HEK293 (cell line): Measurements from ENCODE around the gene GDPD5.

Source experiments
- CTCF ChIA-PET: fragments of 350-600 bp; formaldehyde crosslinking; extraction: SDS; loops from one replicate; lab custom pipeline; 2021; ENCODE audit warnings: antibody characterized with exemption; lab: Yijun Ruan, JAX
- POLR2A ChIA-PET: fragments of 300-600 bp; formaldehyde crosslinking; extraction: SDS; loops from one replicate; lab custom pipeline; 2020; ENCODE audit warnings: antibody characterized with exemption, inconsistent platforms; lab: Yijun Ruan, JAX
- H3K27ac ChIP-seq: fragments of 200-500 bp; sonication (Bioruptor generic); 2 replicates; pipeline ENCODE4 v1.5.1; 2014; ENCODE audit warnings: low read depth, low read length, control low read depth, inconsistent platforms; ENCODE audit errors: extremely low read depth
- H3K36me3 ChIP-seq, 2 experiments: fragments of 200-500 bp in 1 of 2; sonication (Bioruptor generic) in 1 of 2; 1 replicate in 1 of 2; 2 replicates in 1 of 2; pipeline ENCODE4 v1.5.1; 2014 to 2017; ENCODE audit warnings: inconsistent platforms in 2 of 2, low read length in 2 of 2; ENCODE audit not compliant: control insufficient read depth in 2 of 2, insufficient read depth in 1 of 2
- H3K4me1 ChIP-seq: fragments of 200-500 bp; sonication (Bioruptor generic); 2 replicates; pipeline ENCODE4 v1.5.1; 2014; ENCODE audit warnings: mild to moderate bottlenecking, low read length, inconsistent platforms; ENCODE audit not compliant: control insufficient read depth, insufficient read depth
- H3K4me3 ChIP-seq: 2 replicates; pipeline ENCODE4 v1.5.1; 2011; ENCODE audit warnings: low read depth, mild to moderate bottlenecking, control low read depth, low read length, moderate library complexity
- H3K9me3 ChIP-seq: fragments of 200-500 bp; sonication (Bioruptor generic); 2 replicates; pipeline ENCODE4 v1.5.1; 2014; ENCODE audit warnings: low read depth, low read length, inconsistent platforms; ENCODE audit not compliant: control insufficient read depth, insufficient read depth
- OSR2 ChIP-seq: fragments of 450-650 bp; formaldehyde crosslinking; IDR thresholded peaks from 2 replicates; pipeline ENCODE4 v1.5.1; 2016; ENCODE audit warnings: missing biosample characterization, missing genetic modification characterization
- SCRT2 ChIP-seq: fragments of 450-650 bp; formaldehyde crosslinking; IDR thresholded peaks from 2 replicates; pipeline ENCODE4 v1.5.1; 2016; ENCODE audit warnings: missing biosample characterization, missing genetic modification characterization
- ZFP41 ChIP-seq: fragments of 450-650 bp; formaldehyde crosslinking; IDR thresholded peaks from 2 replicates; pipeline ENCODE4 v1.5.1; 2016; ENCODE audit warnings: missing biosample characterization, missing genetic modification characterization, borderline replicate concordance
- ZNF184 ChIP-seq: fragments of 450-650 bp; IDR thresholded peaks from 2 replicates; pipeline ENCODE4 v1.5.1; 2018; ENCODE audit warnings: missing biosample characterization, mild to moderate bottlenecking, missing genetic modification characterization
- ZNF239 ChIP-seq: fragments of 450-650 bp; formaldehyde crosslinking; IDR thresholded peaks from 2 replicates; pipeline ENCODE4 v1.5.1; 2016; ENCODE audit warnings: missing biosample characterization, missing genetic modification characterization
- ZNF266 ChIP-seq: fragments of 450-650 bp; formaldehyde crosslinking; IDR thresholded peaks from 2 replicates; pipeline ENCODE4 v1.5.1; 2016; ENCODE audit warnings: missing biosample characterization, missing genetic modification characterization, low read depth
- ZNF335 ChIP-seq: fragments of 450-650 bp; formaldehyde crosslinking; conservative IDR thresholded peaks from 2 replicates; pipeline ENCODE4 v1.5.1; 2016; ENCODE audit warnings: missing biosample characterization, missing genetic modification characterization
- ZNF354C ChIP-seq: fragments of 450-650 bp; formaldehyde crosslinking; IDR thresholded peaks from 2 replicates; pipeline ENCODE4 v1.5.1; 2016; ENCODE audit warnings: missing biosample characterization, missing genetic modification characterization, low read depth, borderline replicate concordance
- ZNF366 ChIP-seq: fragments of 450-650 bp; formaldehyde crosslinking; conservative IDR thresholded peaks from 2 replicates; pipeline ENCODE4 v1.5.1; 2016; ENCODE audit warnings: missing biosample characterization, missing genetic modification characterization
- ZNF404 ChIP-seq: fragments of 450-650 bp; formaldehyde crosslinking; IDR thresholded peaks from 2 replicates; pipeline ENCODE4 v1.5.1; 2017; ENCODE audit warnings: missing biosample characterization, missing genetic modification characterization
- ZNF514 ChIP-seq: fragments of 450-650 bp; formaldehyde crosslinking; IDR thresholded peaks from 2 replicates; pipeline ENCODE4 v1.5.1; 2016; ENCODE audit warnings: missing biosample characterization, missing genetic modification characterization
- ZNF561 ChIP-seq: fragments of 450-650 bp; IDR thresholded peaks from 2 replicates; pipeline ENCODE4 v1.5.1; 2018; ENCODE audit warnings: missing biosample characterization, missing genetic modification characterization, borderline replicate concordance
- ZNF571 ChIP-seq: fragments of 450-650 bp; formaldehyde crosslinking; IDR thresholded peaks from 2 replicates; pipeline ENCODE4 v1.5.0; 2017; ENCODE audit warnings: missing biosample characterization, missing genetic modification characterization
- ZNF596 ChIP-seq: fragments of 450-650 bp; IDR thresholded peaks from 2 replicates; pipeline ENCODE4 v1.5.0; 2018; ENCODE audit warnings: missing biosample characterization, mild to moderate bottlenecking, missing genetic modification characterization, moderate library complexity
- ZSCAN30 ChIP-seq: fragments of 450-650 bp; IDR thresholded peaks from 2 replicates; pipeline ENCODE4 v1.5.1; 2018; ENCODE audit warnings: missing biosample characterization, mild to moderate bottlenecking, missing genetic modification characterization, moderate library complexity
- TF ChIP-seq, protein P1 (sequence below): fragments of 450-650 bp; formaldehyde crosslinking; IDR thresholded peaks from 2 replicates; pipeline ENCODE4 v1.5.1; 2016; ENCODE audit warnings: missing biosample characterization, missing genetic modification characterization, low read depth
- TF ChIP-seq, protein P2 (sequence below): fragments of 450-650 bp; formaldehyde crosslinking; IDR thresholded peaks from 2 replicates; pipeline ENCODE4 v1.5.1; 2016; ENCODE audit warnings: missing biosample characterization, missing genetic modification characterization, borderline replicate concordance
- TF ChIP-seq, protein P3 (sequence below): fragments of 450-650 bp; formaldehyde crosslinking; IDR thresholded peaks from 2 replicates; pipeline ENCODE4 v1.5.1; 2016; ENCODE audit warnings: missing biosample characterization, missing genetic modification characterization
- TF ChIP-seq, protein P4 (sequence below): fragments of 450-650 bp; formaldehyde crosslinking; IDR thresholded peaks from 2 replicates; pipeline ENCODE4 v1.5.1; 2016; ENCODE audit warnings: missing biosample characterization, missing genetic modification characterization
- TF ChIP-seq, protein P5 (sequence below): fragments of 450-650 bp; formaldehyde crosslinking; IDR thresholded peaks from 2 replicates; pipeline ENCODE4 v1.5.1; 2016; ENCODE audit warnings: missing biosample characterization, missing genetic modification characterization

GDPD5 gene

DNA sequence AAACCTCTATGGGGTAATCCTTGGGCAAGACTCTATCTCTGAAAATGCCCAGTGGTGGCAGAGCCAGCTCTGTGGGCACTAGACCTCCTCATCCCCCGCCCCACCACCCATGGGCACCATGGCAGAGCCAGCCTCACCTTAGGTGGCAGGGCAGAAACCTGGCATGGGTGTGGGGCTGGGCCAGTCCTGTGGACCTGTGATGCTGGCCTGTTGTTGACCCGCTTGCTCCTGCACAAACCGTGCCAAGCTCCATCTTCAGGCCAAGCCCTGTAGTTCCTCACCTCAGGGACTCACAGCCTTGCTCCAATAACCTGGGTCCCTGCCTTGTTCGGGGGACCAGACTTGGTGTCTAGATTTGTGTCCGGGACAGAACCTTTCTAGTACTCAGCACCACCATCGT is 27.4 kb upstream of the GDPD5 start:
- Histone ChIP-seq H3K4me3 (no peak overlapping the region), H3K4me1 (no peaks in the 10 kb centered on the region; the same call in 1 of the 2 replicates), H3K9me3 (no peaks in the 10 kb centered on the region)
- TF ChIP-seq, protein P1, sequence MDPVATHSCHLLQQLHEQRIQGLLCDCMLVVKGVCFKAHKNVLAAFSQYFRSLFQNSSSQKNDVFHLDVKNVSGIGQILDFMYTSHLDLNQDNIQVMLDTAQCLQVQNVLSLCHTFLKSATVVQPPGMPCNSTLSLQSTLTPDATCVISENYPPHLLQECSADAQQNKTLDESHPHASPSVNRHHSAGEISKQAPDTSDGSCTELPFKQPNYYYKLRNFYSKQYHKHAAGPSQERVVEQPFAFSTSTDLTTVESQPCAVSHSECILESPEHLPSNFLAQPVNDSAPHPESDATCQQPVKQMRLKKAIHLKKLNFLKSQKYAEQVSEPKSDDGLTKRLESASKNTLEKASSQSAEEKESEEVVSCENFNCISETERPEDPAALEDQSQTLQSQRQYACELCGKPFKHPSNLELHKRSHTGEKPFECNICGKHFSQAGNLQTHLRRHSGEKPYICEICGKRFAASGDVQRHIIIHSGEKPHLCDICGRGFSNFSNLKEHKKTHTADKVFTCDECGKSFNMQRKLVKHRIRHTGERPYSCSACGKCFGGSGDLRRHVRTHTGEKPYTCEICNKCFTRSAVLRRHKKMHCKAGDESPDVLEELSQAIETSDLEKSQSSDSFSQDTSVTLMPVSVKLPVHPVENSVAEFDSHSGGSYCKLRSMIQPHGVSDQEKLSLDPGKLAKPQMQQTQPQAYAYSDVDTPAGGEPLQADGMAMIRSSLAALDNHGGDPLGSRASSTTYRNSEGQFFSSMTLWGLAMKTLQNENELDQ: no peak
- TF ChIP-seq ZNF514 (tag by site-specific recombination) (no peak), ZNF596 (tag by site-specific recombination) (no peak), ZNF404 (tag by site-specific recombination) (no peak), SCRT2 (tag by site-specific recombination) (no peak), ZNF561 (tag by site-specific recombination) (no peak)
- TF ChIP-seq, protein P2, sequence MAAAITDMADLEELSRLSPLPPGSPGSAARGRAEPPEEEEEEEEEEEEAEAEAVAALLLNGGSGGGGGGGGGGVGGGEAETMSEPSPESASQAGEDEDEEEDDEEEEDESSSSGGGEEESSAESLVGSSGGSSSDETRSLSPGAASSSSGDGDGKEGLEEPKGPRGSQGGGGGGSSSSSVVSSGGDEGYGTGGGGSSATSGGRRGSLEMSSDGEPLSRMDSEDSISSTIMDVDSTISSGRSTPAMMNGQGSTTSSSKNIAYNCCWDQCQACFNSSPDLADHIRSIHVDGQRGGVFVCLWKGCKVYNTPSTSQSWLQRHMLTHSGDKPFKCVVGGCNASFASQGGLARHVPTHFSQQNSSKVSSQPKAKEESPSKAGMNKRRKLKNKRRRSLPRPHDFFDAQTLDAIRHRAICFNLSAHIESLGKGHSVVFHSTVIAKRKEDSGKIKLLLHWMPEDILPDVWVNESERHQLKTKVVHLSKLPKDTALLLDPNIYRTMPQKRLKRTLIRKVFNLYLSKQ (tag by site-specific recombination): no peak
- TF ChIP-seq, protein P3, sequence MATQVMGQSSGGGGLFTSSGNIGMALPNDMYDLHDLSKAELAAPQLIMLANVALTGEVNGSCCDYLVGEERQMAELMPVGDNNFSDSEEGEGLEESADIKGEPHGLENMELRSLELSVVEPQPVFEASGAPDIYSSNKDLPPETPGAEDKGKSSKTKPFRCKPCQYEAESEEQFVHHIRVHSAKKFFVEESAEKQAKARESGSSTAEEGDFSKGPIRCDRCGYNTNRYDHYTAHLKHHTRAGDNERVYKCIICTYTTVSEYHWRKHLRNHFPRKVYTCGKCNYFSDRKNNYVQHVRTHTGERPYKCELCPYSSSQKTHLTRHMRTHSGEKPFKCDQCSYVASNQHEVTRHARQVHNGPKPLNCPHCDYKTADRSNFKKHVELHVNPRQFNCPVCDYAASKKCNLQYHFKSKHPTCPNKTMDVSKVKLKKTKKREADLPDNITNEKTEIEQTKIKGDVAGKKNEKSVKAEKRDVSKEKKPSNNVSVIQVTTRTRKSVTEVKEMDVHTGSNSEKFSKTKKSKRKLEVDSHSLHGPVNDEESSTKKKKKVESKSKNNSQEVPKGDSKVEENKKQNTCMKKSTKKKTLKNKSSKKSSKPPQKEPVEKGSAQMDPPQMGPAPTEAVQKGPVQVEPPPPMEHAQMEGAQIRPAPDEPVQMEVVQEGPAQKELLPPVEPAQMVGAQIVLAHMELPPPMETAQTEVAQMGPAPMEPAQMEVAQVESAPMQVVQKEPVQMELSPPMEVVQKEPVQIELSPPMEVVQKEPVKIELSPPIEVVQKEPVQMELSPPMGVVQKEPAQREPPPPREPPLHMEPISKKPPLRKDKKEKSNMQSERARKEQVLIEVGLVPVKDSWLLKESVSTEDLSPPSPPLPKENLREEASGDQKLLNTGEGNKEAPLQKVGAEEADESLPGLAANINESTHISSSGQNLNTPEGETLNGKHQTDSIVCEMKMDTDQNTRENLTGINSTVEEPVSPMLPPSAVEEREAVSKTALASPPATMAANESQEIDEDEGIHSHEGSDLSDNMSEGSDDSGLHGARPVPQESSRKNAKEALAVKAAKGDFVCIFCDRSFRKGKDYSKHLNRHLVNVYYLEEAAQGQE (tag by site-specific recombination): no peak
- TF ChIP-seq, all 188 proteins: peak for 0
- CTCF ChIA-PET: interaction anchor here (1.3 to 1.9 kb wide), 4 partner anchors 21 to 104 kb away, joined by 3 to 9 read pairs (median 6); no protein-coding TSS in a partner anchor
- no peak overlapping the region for H3K27ac ChIP-seq
- no peaks in the 10 kb centered on the region for H3K36me3 ChIP-seq
- POLR2A ChIA-PET: interaction anchor here (0.5 to 1.9 kb wide), 7 partner anchors 10 to 283 kb away, joined by 3 to 23 read pairs (median 5); partner anchors contain the start of gene SERPINH1

DNA sequence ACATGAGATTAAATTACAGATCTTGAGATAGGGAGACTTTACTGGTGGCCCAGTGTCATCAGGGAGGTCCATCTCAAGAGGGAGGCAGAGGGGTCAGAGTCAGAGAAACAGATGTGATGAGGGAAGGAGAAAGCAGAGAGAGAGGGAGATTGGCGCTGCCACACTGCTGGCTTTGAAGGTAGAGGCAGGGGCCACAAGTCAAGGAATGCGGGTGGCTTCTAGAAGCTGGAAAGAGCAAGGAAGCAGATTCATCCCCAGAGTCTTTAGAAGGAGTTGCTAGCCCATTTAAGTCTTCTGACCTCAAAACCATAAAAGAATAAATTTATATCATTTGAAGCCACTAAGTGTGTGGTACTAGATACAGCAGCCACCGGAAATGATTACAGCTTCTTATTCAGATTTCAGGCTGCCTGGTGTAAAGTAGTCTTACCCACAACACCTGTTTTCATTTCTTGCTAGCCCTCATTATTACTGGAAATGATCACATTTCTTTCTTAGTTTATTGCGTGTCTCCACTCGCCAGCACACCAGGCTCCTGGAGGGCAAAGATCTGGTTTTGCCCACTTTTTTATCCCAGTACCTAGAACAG is 23.7 kb upstream of the GDPD5 start:
- POLR2A ChIA-PET: no interaction called here
- Histone ChIP-seq H3K4me1 (no peaks in the 10 kb centered on the region; the same call in 1 of the 2 replicates), H3K36me3 (no peaks in the 10 kb centered on the region), H3K4me3 (no peak overlapping the region), H3K27ac (no peak overlapping the region), H3K9me3 (no peaks in the 10 kb centered on the region)
- CTCF ChIA-PET: interaction anchor here (0.7 to 1.6 kb wide), 7 partner anchors 11 to 578 kb away, joined by 3 to 6 read pairs (median 4); no protein-coding TSS in a partner anchor
- TF ChIP-seq ZNF571 (tag by site-specific recombination) (no peak), OSR2 (tag by site-specific recombination) (no peak), ZNF596 (tag by site-specific recombination) (no peak), ZNF514 (tag by site-specific recombination) (no peak), ZNF184 (tag by site-specific recombination) (no peak), ZNF366 (tag by site-specific recombination) (no peak), ZSCAN30 (no peak), ZNF239 (no peak), ZNF266 (no peak), ZFP41 (no peak), ZNF335 (tag by site-specific recombination) (no peak), ZNF354C (no peak)
- TF ChIP-seq, protein P4, sequence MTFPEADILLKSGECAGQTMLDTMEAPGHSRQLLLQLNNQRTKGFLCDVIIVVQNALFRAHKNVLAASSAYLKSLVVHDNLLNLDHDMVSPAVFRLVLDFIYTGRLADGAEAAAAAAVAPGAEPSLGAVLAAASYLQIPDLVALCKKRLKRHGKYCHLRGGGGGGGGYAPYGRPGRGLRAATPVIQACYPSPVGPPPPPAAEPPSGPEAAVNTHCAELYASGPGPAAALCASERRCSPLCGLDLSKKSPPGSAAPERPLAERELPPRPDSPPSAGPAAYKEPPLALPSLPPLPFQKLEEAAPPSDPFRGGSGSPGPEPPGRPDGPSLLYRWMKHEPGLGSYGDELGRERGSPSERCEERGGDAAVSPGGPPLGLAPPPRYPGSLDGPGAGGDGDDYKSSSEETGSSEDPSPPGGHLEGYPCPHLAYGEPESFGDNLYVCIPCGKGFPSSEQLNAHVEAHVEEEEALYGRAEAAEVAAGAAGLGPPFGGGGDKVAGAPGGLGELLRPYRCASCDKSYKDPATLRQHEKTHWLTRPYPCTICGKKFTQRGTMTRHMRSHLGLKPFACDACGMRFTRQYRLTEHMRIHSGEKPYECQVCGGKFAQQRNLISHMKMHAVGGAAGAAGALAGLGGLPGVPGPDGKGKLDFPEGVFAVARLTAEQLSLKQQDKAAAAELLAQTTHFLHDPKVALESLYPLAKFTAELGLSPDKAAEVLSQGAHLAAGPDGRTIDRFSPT (tag by site-specific recombination): no peak
- TF ChIP-seq, protein P5, sequence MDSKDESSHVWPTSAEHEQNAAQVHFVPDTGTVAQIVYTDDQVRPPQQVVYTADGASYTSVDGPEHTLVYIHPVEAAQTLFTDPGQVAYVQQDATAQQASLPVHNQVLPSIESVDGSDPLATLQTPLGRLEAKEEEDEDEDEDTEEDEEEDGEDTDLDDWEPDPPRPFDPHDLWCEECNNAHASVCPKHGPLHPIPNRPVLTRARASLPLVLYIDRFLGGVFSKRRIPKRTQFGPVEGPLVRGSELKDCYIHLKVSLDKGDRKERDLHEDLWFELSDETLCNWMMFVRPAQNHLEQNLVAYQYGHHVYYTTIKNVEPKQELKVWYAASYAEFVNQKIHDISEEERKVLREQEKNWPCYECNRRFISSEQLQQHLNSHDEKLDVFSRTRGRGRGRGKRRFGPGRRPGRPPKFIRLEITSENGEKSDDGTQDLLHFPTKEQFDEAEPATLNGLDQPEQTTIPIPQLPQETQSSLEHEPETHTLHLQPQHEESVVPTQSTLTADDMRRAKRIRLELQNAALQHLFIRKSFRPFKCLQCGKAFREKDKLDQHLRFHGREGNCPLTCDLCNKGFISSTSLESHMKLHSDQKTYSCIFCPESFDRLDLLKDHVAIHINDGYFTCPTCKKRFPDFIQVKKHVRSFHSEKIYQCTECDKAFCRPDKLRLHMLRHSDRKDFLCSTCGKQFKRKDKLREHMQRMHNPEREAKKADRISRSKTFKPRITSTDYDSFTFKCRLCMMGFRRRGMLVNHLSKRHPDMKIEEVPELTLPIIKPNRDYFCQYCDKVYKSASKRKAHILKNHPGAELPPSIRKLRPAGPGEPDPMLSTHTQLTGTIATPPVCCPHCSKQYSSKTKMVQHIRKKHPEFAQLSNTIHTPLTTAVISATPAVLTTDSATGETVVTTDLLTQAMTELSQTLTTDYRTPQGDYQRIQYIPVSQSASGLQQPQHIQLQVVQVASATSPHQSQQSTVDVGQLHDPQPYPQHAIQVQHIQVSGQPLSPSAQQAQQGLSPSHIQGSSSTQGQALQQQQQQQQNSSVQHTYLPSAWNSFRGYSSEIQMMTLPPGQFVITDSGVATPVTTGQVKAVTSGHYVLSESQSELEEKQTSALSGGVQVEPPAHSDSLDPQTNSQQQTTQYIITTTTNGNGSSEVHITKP: no peak
